EH (cell line): ENCODE measurements around the gene ACSL5.
"Not testable (repeated sequence)": the region's sequence is repeated elsewhere in the genome, so short reads cannot be mapped to it uniquely, and the experiment has no call there.

Experiments used
- DNase-seq: peaks from one replicate; pipeline ENCODE4 v3.0.0-alpha.2; 2015; ENCODE audit warnings: low read depth

Gene ACSL5

GRCh38 chr10:112376396-112376790 is 2.5 kb downstream of the ACSL5 start:
- DNase-seq, result no peak

- not testable (repeated sequence) for DNase-seq
Observed at GRCh38 chr10:112377116-112377515, 3.2 kb downstream of the ACSL5 start.

- DNase-seq, result peak; percentile 69
Observed at GRCh38 chr10:112379635-112380296, 5.8 kb downstream of the ACSL5 start.

- no peak for DNase-seq
Observed at GRCh38 chr10:112382515-112383235, 8.8 kb downstream of the ACSL5 start.

GRCh38 chr10:112383325-112383724 is 9.4 kb downstream of the ACSL5 start:
- peak; percentile 66 for DNase-seq

- no peak for DNase-seq
Observed at GRCh38 chr10:112384141-112384540, 10.2 kb downstream of the ACSL5 start.

GRCh38 chr10:112385201-112385600 is 11.3 kb downstream of the ACSL5 start:
- DNase-seq, result no peak

GRCh38 chr10:112388056-112388455 is 14.1 kb downstream of the ACSL5 start:
- DNase-seq, result not testable (repeated sequence)

GRCh38 chr10:112388548-112388947 is 14.6 kb downstream of the ACSL5 start:
- no peak for DNase-seq

- DNase-seq, result peak; percentile 66
Observed at GRCh38 chr10:112389271-112389822, 15.4 kb downstream of the ACSL5 start.

- DNase-seq, result no peak
Observed at GRCh38 chr10:112390125-112390703, 16.3 kb downstream of the ACSL5 start.

GRCh38 chr10:112393341-112393740 is 19.4 kb downstream of the ACSL5 start:
- no peak for DNase-seq

- no peak for DNase-seq
Observed at GRCh38 chr10:112393827-112394226, 19.9 kb downstream of the ACSL5 start.

GRCh38 chr10:112394475-112394875 is 20.6 kb downstream of the ACSL5 start:
- no peak for DNase-seq

- no peak for DNase-seq
Observed at GRCh38 chr10:112395809-112396530, 22.1 kb downstream of the ACSL5 start.

GRCh38 chr10:112397592-112397991 is 23.7 kb downstream of the ACSL5 start:
- DNase-seq, result no peak

GRCh38 chr10:112402917-112403316 is 29.0 kb downstream of the ACSL5 start:
- no peak for DNase-seq

- DNase-seq, result peak; percentile 4
Observed at GRCh38 chr10:112404617-112405016, 30.7 kb downstream of the ACSL5 start.

GRCh38 chr10:112406806-112407205 is 32.9 kb downstream of the ACSL5 start:
- not testable (repeated sequence) for DNase-seq

- no peak for DNase-seq
Observed at GRCh38 chr10:112407696-112408095, 33.8 kb downstream of the ACSL5 start.

- no peak for DNase-seq
Observed at GRCh38 chr10:112409299-112409698, 35.4 kb downstream of the ACSL5 start.

- no peak for DNase-seq
Observed at GRCh38 chr10:112409755-112410154, 35.8 kb downstream of the ACSL5 start.
